GM10266 (cell line): ENCODE results near the gene EFCAB11.
A peak's percentile ranks its signal among the peaks of the same experiment; 100 is the strongest.

ENCODE experiments used
- DNase-seq: peaks from one replicate; pipeline ENCODE4 v3.0.0; 2012; ENCODE audit errors: extremely low spot score
- TF ChIP-seq, protein P1 (sequence below): IDR thresholded peaks from 2 replicates; pipeline ENCODE4 v1.5.1; 2012; ENCODE audit warnings: mild to moderate bottlenecking, low read depth; ENCODE audit not compliant: control insufficient read depth, insufficient read depth; ENCODE audit errors: missing control alignments

EFCAB11 gene

GRCh38 chr14:89773644-89774316 is 180.8 kb downstream of the EFCAB11 start:
- TF ChIP-seq, protein P1, sequence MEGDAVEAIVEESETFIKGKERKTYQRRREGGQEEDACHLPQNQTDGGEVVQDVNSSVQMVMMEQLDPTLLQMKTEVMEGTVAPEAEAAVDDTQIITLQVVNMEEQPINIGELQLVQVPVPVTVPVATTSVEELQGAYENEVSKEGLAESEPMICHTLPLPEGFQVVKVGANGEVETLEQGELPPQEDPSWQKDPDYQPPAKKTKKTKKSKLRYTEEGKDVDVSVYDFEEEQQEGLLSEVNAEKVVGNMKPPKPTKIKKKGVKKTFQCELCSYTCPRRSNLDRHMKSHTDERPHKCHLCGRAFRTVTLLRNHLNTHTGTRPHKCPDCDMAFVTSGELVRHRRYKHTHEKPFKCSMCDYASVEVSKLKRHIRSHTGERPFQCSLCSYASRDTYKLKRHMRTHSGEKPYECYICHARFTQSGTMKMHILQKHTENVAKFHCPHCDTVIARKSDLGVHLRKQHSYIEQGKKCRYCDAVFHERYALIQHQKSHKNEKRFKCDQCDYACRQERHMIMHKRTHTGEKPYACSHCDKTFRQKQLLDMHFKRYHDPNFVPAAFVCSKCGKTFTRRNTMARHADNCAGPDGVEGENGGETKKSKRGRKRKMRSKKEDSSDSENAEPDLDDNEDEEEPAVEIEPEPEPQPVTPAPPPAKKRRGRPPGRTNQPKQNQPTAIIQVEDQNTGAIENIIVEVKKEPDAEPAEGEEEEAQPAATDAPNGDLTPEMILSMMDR = no peak
- peak; percentile 54 for DNase-seq

DNA sequence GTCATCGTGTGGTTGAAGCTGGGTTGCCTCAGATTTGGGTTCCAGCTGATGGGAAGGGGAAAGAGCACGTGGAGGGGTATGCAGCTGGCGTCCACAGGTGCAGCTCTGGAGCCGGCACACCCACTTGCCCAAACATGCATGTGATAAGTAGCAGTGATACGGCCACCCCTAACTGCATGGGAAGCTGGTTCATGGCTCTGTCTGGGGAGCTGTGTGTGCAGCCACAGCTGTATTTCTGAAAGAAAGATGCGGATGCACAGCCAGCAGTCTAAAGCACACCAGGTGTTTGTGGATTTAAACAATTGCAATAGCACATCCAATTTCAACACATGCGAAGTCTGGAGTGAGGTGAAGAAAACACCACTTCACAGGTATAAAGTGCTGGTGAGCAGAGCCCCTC is 181.4 kb downstream of the EFCAB11 start:
- TF ChIP-seq, protein P1 = no peak
- no peak for DNase-seq

GRCh38 chr14:89771251-89771650 is 183.3 kb downstream of the EFCAB11 start:
- TF ChIP-seq, protein P1 = no peak
- DNase-seq = no peak

DNA sequence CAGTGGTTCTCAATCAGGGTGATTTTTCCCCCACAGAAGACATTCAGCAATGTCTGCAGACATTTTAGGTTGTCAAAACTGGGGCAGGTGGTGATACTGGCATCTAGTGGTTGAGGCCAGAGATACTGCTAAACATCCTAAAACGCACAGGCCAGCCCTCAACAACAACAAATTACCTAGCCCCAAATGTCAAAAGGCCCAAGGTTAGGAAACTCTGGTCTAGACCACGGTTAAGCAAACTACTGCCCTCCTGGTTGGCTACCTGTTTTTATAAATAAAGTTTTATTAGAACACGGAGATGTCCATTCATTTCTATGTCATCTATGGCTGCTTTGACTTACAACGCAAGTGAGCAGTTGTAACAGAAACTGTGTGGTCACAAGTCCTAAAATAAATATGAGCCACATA is 186.7 kb downstream of the EFCAB11 start:
- TF ChIP-seq, protein P1 = peak; percentile 59
- DNase-seq = peak; percentile 40

DNA sequence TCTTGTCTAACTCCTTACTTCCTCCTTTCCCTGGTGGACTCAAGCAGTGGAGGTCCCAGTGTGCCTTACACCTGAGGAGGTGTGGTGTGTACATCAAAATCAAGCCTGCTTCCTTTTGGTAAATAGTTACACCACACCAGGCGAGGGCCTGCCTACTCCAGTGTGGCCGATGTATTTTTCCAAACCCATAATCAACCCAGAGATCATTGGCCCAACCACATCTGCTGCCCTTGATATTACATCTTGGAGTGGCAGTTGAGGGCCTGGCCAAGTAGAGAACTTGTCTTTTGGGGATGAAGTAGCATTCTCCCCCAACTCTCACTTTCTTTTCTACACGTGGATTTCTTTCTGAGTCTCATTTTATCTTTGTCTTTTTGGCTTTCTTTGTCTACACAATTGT is 187.4 kb downstream of the EFCAB11 start:
- TF ChIP-seq, protein P1 = no peak
- DNase-seq = no peak

DNA sequence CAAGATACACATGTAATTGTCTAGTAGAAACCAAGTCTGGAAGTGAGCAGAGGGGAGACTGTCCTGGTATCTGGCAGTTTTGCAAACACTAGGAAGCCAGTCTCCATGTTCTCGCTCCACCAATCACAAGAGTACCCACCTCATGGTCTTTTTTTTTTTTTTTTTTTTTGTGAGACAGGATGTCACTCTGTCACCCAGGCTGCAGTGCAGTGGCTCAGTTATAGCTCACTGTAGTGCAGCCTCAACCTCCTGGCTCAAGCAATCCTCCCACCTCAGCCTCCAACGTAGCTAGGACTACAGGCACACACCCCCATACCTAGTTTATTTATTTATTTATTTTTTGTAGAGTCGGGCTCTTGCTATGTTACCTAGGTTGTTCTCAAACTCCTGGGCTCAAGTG is 189.2 kb downstream of the EFCAB11 start:
- TF ChIP-seq, protein P1 = no peak
- DNase-seq = no peak

DNA sequence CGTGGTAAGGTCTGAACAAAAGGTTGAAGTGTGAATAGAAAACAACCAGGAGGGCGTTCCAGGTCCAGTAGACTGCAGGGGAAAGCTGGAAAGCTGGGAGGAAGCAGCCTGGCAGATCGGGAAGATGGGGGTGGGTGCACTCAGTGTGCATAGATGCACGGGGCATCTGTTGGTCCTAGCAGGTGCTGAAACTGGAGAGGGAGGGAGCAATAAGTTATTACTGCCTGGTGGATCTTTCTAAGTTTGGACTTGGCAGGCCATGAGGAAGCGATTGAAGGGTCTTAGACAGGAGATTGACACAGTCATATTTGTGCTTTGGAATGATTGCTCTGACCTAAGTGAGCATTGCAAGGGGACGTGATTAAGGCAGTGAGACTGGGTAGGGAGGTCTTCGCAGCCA is 194.4 kb downstream of the EFCAB11 start:
- TF ChIP-seq, protein P1 = no peak
- no peak for DNase-seq
